ENCODE results near the gene ETHE1. TPM values are rescaled to one million over a fixed set of nuclear protein-coding genes. Genes with fewer than 3 reads are reported as not detected.

Gene ETHE1
- total RNA-seq, 1 experiment from 2014 or later: 19.0 TPM

- DNase-seq (ENCODE audit: low spot score) (peak; percentile 92), ATAC-seq (peak; percentile 39)
- peaks cover 18% of the 10 kb centered on the region for H3K4me1 Mint-ChIP-seq
- peak overlapping the region; percentile 95 for H3K4me3 Mint-ChIP-seq
- CTCF ChIA-PET: interaction anchor here (0.6 to 4.5 kb wide), 39 partner anchors 10 to 677 kb away, joined by 3 to 152 read pairs (median 6); partner anchors contain the start of genes ETHE1, IRGQ, PHLDB3 and PINLYP
- TF ChIP-seq CTCF (IDR thresholded peaks at IDR 0.05): peak; percentile 41; the same call in 1 of the 2 replicates
- TF ChIP-seq EMX1 (CRISPR knock-in tag; IDR thresholded peaks at IDR 0.05): no peak
- peaks cover 10% of the 10 kb centered on the region for H3K27me3 Mint-ChIP-seq (ENCODE audit: low read depth)
- H3K27ac Mint-ChIP-seq: peak overlapping the region; percentile 100; the same call in 1 of the 2 replicates
- POLR2A ChIA-PET: interaction anchor here (0.6 to 1.4 kb wide), 7 partner anchors 7 to 133 kb away, joined by 3 to 6 read pairs (median 3); partner anchors contain the start of genes IRGQ and ZNF576
- peaks cover 27% of the 10 kb centered on the region for H3K36me3 Mint-ChIP-seq
- H3K9me3 Mint-ChIP-seq: peaks cover 15% of the 10 kb centered on the region
These were observed 8.1 kb upstream of the ETHE1 start for GRCh38 chr19:43534816-43535761.

GRCh38 chr19:43534305-43534815 lies 7.4 kb upstream of the ETHE1 start:
- Mint-ChIP-seq H3K4me1 (peaks cover 18% of the 10 kb centered on the region), H3K4me3 (peak overlapping the region; percentile 95), H3K36me3 (peaks cover 20% of the 10 kb centered on the region), H3K9me3 (peaks cover 12% of the 10 kb centered on the region), H3K27ac (peak overlapping the region; percentile 100), H3K27me3 (ENCODE audit: low read depth) (peaks cover 17% of the 10 kb centered on the region)
- DNase-seq (ENCODE audit: low spot score) (no peak), ATAC-seq (no peak)
- CTCF ChIA-PET: interaction anchor here (1.1 to 4.5 kb wide), 20 partner anchors 9 to 231 kb away, joined by 4 to 152 read pairs (median 16); partner anchors contain the start of genes ETHE1, IRGQ, PHLDB3 and ZNF576
- no peak for TF ChIP-seq RELA (CRISPR knock-in tag; IDR thresholded peaks at IDR 0.05; ENCODE audit: borderline replicate concordance)
- no peak for TF ChIP-seq MXD4 (CRISPR knock-in tag; IDR thresholded peaks at IDR 0.05; ENCODE audit: borderline replicate concordance)
- TF ChIP-seq ATF2 (CRISPR knock-in tag; IDR thresholded peaks at IDR 0.05; ENCODE audit: borderline replicate concordance, low read depth): no peak
- no peak for TF ChIP-seq NR3C1 (CRISPR knock-in tag; conservative IDR thresholded peaks at IDR 0.05; ENCODE audit: low read depth)
- no peak for TF ChIP-seq ZNF532 (CRISPR knock-in tag; IDR thresholded peaks at IDR 0.05; ENCODE audit: borderline replicate concordance)
- no peak for TF ChIP-seq CTCF (IDR thresholded peaks at IDR 0.05)
- no peak for TF ChIP-seq ATF1 (CRISPR knock-in tag; IDR thresholded peaks at IDR 0.05)
- no peak for TF ChIP-seq USF1 (CRISPR knock-in tag; IDR thresholded peaks at IDR 0.05)
- TF ChIP-seq ZNF138 (CRISPR knock-in tag; conservative IDR thresholded peaks at IDR 0.05): no peak
- TF ChIP-seq FOXJ3 (CRISPR knock-in tag; IDR thresholded peaks at IDR 0.05; ENCODE audit: borderline replicate concordance): no peak
- TF ChIP-seq ZNF671 (CRISPR knock-in tag; IDR thresholded peaks at IDR 0.05): no peak
- no peak for TF ChIP-seq NFATC4 (CRISPR knock-in tag; IDR thresholded peaks at IDR 0.05)
- TF ChIP-seq NR1H2 (CRISPR knock-in tag; IDR thresholded peaks at IDR 0.05): no peak
- TF ChIP-seq FOXK1 (CRISPR knock-in tag; IDR thresholded peaks at IDR 0.05): no peak
- TF ChIP-seq E2F4 (CRISPR knock-in tag; IDR thresholded peaks at IDR 0.05; ENCODE audit: borderline replicate concordance, low read depth): no peak
- no peak for TF ChIP-seq ZNF121 (CRISPR knock-in tag; IDR thresholded peaks at IDR 0.05)
- no peak for TF ChIP-seq ZNF317 (CRISPR knock-in tag; IDR thresholded peaks at IDR 0.05; ENCODE audit: borderline replicate concordance, low read depth)
- POLR2A ChIA-PET: interaction anchor here (1.5 to 1.7 kb wide), 4 partner anchors 15 to 134 kb away, joined by 4 to 8 read pairs (median 6); partner anchors contain the start of gene PLAUR

All from WTC11 (cell line).